K562 (cell line): ENCODE measurements around the gene PLEKHA5. TPM values are rescaled to one million over a fixed set of nuclear protein-coding genes. Genes with fewer than 3 reads are reported as not detected.

Experiments used
- ATAC-seq: fragments of 200-7000 bp; cut with Tn5 transposase; 3 replicates; pipeline ENCODE4 v1.9.1; 2020; ENCODE audit warnings: moderate library complexity
- BruUV-seq: library from RNA; stranded (reverse); fragments of 400-500 nt; replicated peaks from 2 replicates; lab custom pipeline; 2021; lab: Mats Ljungman, UMichigan
- CTCF ChIA-PET: fragments of 300-600 bp; formaldehyde crosslinking; extraction: SDS; loops from one replicate; lab custom pipeline; 2021; ENCODE audit warnings: low intra/inter-chr PET ratio; lab: Yijun Ruan, JAX
- POLR2A ChIA-PET: fragments of 300-600, 350-650 bp; sonication (Branson Sonifier 250); formaldehyde crosslinking; extraction: SDS; loops from one replicate; lab custom pipeline; 2021; ENCODE audit warnings: antibody characterized with exemption, inconsistent platforms; lab: Yijun Ruan, JAX
- DNase-seq, 4 experiments: peaks; one replicate each; pipeline versions ENCODE4 v3.0.0 to v3.0.0-alpha.2; 2011 to 2018; ENCODE audit warnings: low spot score in 3 of 4, mixed read lengths in 3 of 4; ENCODE audit errors: extremely low read depth in 1 of 4
- FAIRE-seq: peaks from 2 replicates; lab custom pipeline; 2011; peaks lifted over from hg19 to GRCh38; lab: Jason Lieb, UNC
- H2AFZ ChIP-seq: 2 replicates; pipeline ENCODE4 v1.6.0; 2011; ENCODE audit warnings: low read depth, low read length, control low read depth, inconsistent platforms
- H3K27ac ChIP-seq: fragments of 200-600 bp; 3 replicates; pipeline ENCODE4 v1.8.0; 2011; ENCODE audit warnings: low read depth, mild to moderate bottlenecking, control low read depth, inconsistent platforms, low read length, moderate library complexity, mixed read lengths; ENCODE audit errors: extremely low read depth
- H3K27me3 ChIP-seq, 2 experiments: fragments of 300-600 bp in 1 of 2; 2 replicates in 1 of 2; 3 replicates in 1 of 2; pipeline versions ENCODE4 v1.6.0 to v1.8.0; 2011; ENCODE audit warnings: inconsistent platforms in 2 of 2, low read length in 2 of 2, mild to moderate bottlenecking in 1 of 2, mixed read lengths in 1 of 2, moderate library complexity in 1 of 2; ENCODE audit not compliant: control insufficient read depth in 2 of 2, insufficient read depth in 2 of 2
- H3K36me3 ChIP-seq: fragments of 300-600 bp; 3 replicates; pipeline ENCODE4 v1.8.0; 2011; ENCODE audit warnings: mild to moderate bottlenecking, low read length, inconsistent platforms; ENCODE audit not compliant: control insufficient read depth, insufficient read depth
- H3K4me1 ChIP-seq, 2 experiments: fragments of 200-600 bp in 1 of 2; replicated peaks in 1 of 2; 2 replicates in 1 of 2; 3 replicates in 1 of 2; pipeline versions ENCODE4 v1.5.1 to v1.8.0; 2011; ENCODE audit warnings: inconsistent platforms in 2 of 2, low read length in 2 of 2, mild to moderate bottlenecking in 1 of 2, mixed read lengths in 1 of 2, moderate library complexity in 1 of 2; ENCODE audit not compliant: control insufficient read depth in 2 of 2, insufficient read depth in 2 of 2
- H3K4me2 ChIP-seq: 2 replicates; pipeline ENCODE4 v1.6.1; 2011; ENCODE audit warnings: low read length, control low read depth, inconsistent platforms, mixed read lengths; ENCODE audit not compliant: insufficient read depth
- H3K4me3 ChIP-seq: fragments of 200-600 bp; sonication (generic), shearing (Covaris generic); 2 replicates; pipeline ENCODE4 v1.5.1; 2016; ENCODE audit warnings: control low read depth, inconsistent platforms
- H3K79me2 ChIP-seq: fragments of 200-600 bp; 3 replicates; pipeline ENCODE4 v1.8.0; 2011; ENCODE audit warnings: low read length, inconsistent platforms; ENCODE audit not compliant: control insufficient read depth, insufficient read depth
- H3K9ac ChIP-seq, 2 experiments: 2 replicates each; pipeline versions ENCODE4 v1.6.0 to v1.6.1; 2011; ENCODE audit warnings: low read depth in 2 of 2, low read length in 2 of 2, control low read depth in 1 of 2, inconsistent platforms in 1 of 2, mild to moderate bottlenecking in 1 of 2, mixed read lengths in 1 of 2; ENCODE audit not compliant: insufficient read depth in 1 of 2
- H3K9me1 ChIP-seq: one replicate; pipeline ENCODE4 v1.6.0; 2011; ENCODE audit warnings: inconsistent platforms, mild to moderate bottlenecking, low read length, moderate library complexity; ENCODE audit not compliant: control insufficient read depth, insufficient read depth
- H3K9me3 ChIP-seq: replicated peaks from 2 replicates; pipeline ENCODE4 v1.5.1; 2011; ENCODE audit warnings: low read depth, low read length, inconsistent platforms; ENCODE audit not compliant: control insufficient read depth, insufficient read depth
- H4K20me1 ChIP-seq: replicated peaks from 2 replicates; pipeline ENCODE4 v1.6.1; 2011; ENCODE audit warnings: low read length, inconsistent platforms, mixed read lengths; ENCODE audit not compliant: control insufficient read depth, insufficient read depth
- BHLHE40 ChIP-seq: IDR thresholded peaks from 2 replicates; pipeline ENCODE4 v1.6.1; 2011; ENCODE audit warnings: low read length, improper control_type of control experiment
- HNRNPUL1 ChIP-seq: fragments of 200-400 bp; formaldehyde crosslinking; IDR thresholded peaks from 2 replicates; pipeline ENCODE4 v1.6.1; 2017; ENCODE audit warnings: low read length
- HOXB6 ChIP-seq: fragments of 250-450 bp; sonication (Bioruptor Pico); IDR thresholded peaks from 2 replicates; pipeline ENCODE4 v1.5.1; 2022; ENCODE audit warnings: mild to moderate bottlenecking, borderline replicate concordance
- MAFG ChIP-seq: fragments of 450-650 bp; conservative IDR thresholded peaks from 2 replicates; pipeline ENCODE4 v1.6.1; 2016; ENCODE audit warnings: missing genetic modification characterization, missing compliant biosample characterization
- MXI1 ChIP-seq: IDR thresholded peaks from 2 replicates; pipeline ENCODE4 v1.6.1; 2011; ENCODE audit warnings: low read depth, mild to moderate bottlenecking, improper control_type of control experiment, low read length
- NFYB ChIP-seq: IDR thresholded peaks from 2 replicates; pipeline ENCODE4 v1.6.1; 2011; ENCODE audit warnings: mild to moderate bottlenecking, moderate library complexity; ENCODE audit not compliant: insufficient read length; ENCODE audit errors: extremely low read depth
- STAT6 ChIP-seq: sonication (generic); formaldehyde crosslinking; IDR thresholded peaks from 2 replicates; pipeline ENCODE4 v1.8.1; 2023; ENCODE audit warnings: mild to moderate bottlenecking, missing genetic modification reagents
- ZBTB43 ChIP-seq: sonication (generic); formaldehyde crosslinking; IDR thresholded peaks from 2 replicates; pipeline ENCODE4 v1.8.0; 2023; ENCODE audit warnings: mild to moderate bottlenecking, missing genetic modification reagents
- ZNF277 ChIP-seq: fragments of 250-450 bp; sonication (Bioruptor Pico); IDR thresholded peaks from 2 replicates; pipeline ENCODE4 v1.8.0; 2022; ENCODE audit warnings: inconsistent platforms, mild to moderate bottlenecking, moderate library complexity, borderline replicate concordance
- WGBS: fragments of 100-300 bp; shearing (Covaris generic); methylation state at CpG from one replicate; pipeline ENCODE4 v1.1.6; 2016; ENCODE audit warnings: low coverage, mixed read lengths; ENCODE audit not compliant: insufficient coverage; ENCODE audit errors: missing lambda C conversion rate; 5-methylcytosine and 5-hydroxymethylcytosine counted together
- in situ Hi-C: fragments of 300-500 bp; cut with MboI; formaldehyde crosslinking; loops from 4 replicates; pipeline ENCODE4 v1.15.0; 2018; ENCODE audit warnings: inconsistent platforms, mixed read lengths
- intact Hi-C: fragments of 100-400 bp; cut with micrococcal nuclease; formaldehyde crosslinking; loops from 2 replicates; pipeline ENCODE4 v1.14.2; 2022
- polyA plus RNA-seq, 8 experiments: library from polyadenylated mRNA; depleted of rRNA in 4 of 8; stranded (reverse) in 5 of 8; unstranded in 3 of 8; fragments of >200 nt; fragmentation: Nextera tagmentation in 2 of 8; fragmentation: Illumina TruSeq in 1 of 8; extraction: Ambion mirVana in 2 of 8; extraction: Trizol in 1 of 8; gene quantifications; 2 replicates each; pipeline versions ENCODE4 v1.2.1 to v1.2.3, GENCODE V29; 2011 to 2014; ENCODE audit warnings: inconsistent platforms in 1 of 8, missing spikeins in 1 of 8
- total RNA-seq, 7 experiments: library from RNA; depleted of rRNA in 6 of 7; stranded (reverse); fragments of >200 nt in 6 of 7; fragmentation: Illumina TruSeq in 2 of 7; extraction: Trizol in 2 of 7; gene quantifications; 2 replicates each; pipeline versions ENCODE4 v1.2.1 to v1.2.3, GENCODE V29; 2011 to 2021; ENCODE audit warnings: low replicate concordance in 1 of 7

The PLEKHA5 gene
- total and polyA plus RNA-seq, 9 of the 15 experiments (the other 6 are each of a cell fraction or from before 2014, with no cell fraction given) = 7.2 to 26.2 (median 17.4) TPM

- TF ChIP-seq ZBTB43 (CRISPR knock-in tag) (no peak), HOXB6 (CRISPR knock-in tag) (no peak), NFYB (no peak), HNRNPUL1 (no peak), ZNF277 (no peak)
- TF ChIP-seq, all 486 proteins: peak for 0
Measured at GRCh38 chr12:19120795-19121194, 8.7 kb upstream of the PLEKHA5 start (continued).

- intact Hi-C loops = no loop called here
- in situ Hi-C loops = no loop called here
- no TSS peak for BruUV-seq
- DNase-seq (no peak), ATAC-seq (0 out of 3 replicates have a peak, but pooled peaks have one; percentile 35), FAIRE-seq (no peak)
- TF ChIP-seq BHLHE40 (no peak), MXI1 (no peak), STAT6 (CRISPR knock-in tag) (no peak), MAFG (tag) (no peak)
- Histone ChIP-seq H3K4me2 (no peak overlapping the region), H3K27ac (no peak overlapping the region), H2AFZ (0 out of 2 replicates have a peak overlapping the region, but pooled peaks have one; percentile 10), H3K36me3 (no peaks in the 10 kb centered on the region), H3K27me3 (no peaks in the 10 kb centered on the region), H3K9me1 (no peaks in the 10 kb centered on the region), H3K9me3 (no peaks in the 10 kb centered on the region), H4K20me1 (no peaks in the 10 kb centered on the region), H3K4me3 (no peak overlapping the region), H3K79me2 (no peaks in the 10 kb centered on the region), H3K9ac (no peak overlapping the region), H3K4me1 (peaks cover 0 to 3% of the 10 kb centered on the region in 2 experiments; a peak in 2 of 5 replicates)
- 43% methylated on average over 1 of the region's 1 CpG for WGBS
- ChIA-PET CTCF (no interaction called here), POLR2A (no interaction called here)
Measured at GRCh38 chr12:19121449-19122018, 8.0 kb upstream of the PLEKHA5 start.
